Stimulated activated naive CD8-positive, alpha-beta T cell treated with anti-CD3 and anti-CD28 coated beads, Interleukin-15, Interleukin-2, amounts not matched to agents 100 ng/mL and 50 ng/mL, for 24 hours (primary cell): ENCODE measurements around the gene CS.

Source experiments
- H3K27ac Mint-ChIP-seq: one replicate; pipeline ENCODE4 v1.8.0; 2021; ENCODE audit warnings: mild to moderate bottlenecking, mixed read lengths
- H3K27me3 Mint-ChIP-seq: one replicate; pipeline ENCODE4 v1.8.0; 2021; ENCODE audit warnings: mixed read lengths
- H3K36me3 Mint-ChIP-seq: one replicate; pipeline ENCODE4 v1.8.0; 2021; ENCODE audit warnings: low read depth, mixed read lengths
- H3K4me1 Mint-ChIP-seq: one replicate; pipeline ENCODE4 v1.8.0; 2021; ENCODE audit warnings: low read depth, mixed read lengths
- H3K4me3 Mint-ChIP-seq: one replicate; pipeline ENCODE4 v1.8.0; 2021; ENCODE audit warnings: mild to moderate bottlenecking, mixed read lengths
- H3K9me3 Mint-ChIP-seq: one replicate; pipeline ENCODE4 v1.8.0; 2021; ENCODE audit warnings: mixed read lengths

The CS gene

DNA sequence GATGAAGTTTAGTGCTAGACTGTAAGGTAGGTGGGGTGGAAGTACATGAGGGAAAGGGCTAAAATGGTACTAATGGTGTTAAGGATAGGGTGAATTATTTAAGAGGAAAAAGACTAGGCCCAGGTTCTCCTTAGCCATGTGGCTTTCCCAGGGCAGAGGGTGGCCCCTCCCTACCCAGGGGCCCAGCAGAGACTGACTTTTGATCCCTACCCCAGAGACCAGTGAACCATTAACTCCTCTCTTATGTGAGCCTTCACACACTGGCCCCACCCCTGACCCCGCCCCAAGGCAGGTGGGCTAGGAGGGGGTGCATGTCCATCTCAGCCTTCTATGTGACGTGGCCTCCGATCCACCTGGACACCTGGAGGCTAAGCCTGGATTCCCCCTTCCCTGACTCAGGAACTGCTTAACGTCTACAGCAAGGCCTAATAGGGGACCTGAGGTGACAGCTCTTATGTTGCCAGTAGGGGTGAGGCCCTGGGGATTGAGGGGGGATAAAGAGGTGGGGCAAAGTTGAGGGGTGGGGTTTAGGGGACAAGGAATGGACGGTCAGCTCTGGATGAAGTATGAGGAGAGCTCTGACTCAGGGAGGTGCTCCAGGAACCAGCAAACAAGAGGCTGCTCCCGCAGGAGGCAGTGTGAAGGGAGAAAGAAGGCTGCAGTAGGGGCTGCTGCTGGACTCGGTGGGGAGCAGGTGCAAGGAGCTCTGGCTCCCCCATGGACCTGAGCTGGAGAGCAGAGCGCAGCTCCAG, 69.5 kb downstream of the CS start:
- peaks cover 1% of the 10 kb centered on the region for H3K4me1 Mint-ChIP-seq
- H3K27me3 Mint-ChIP-seq, result no peaks in the 10 kb centered on the region
- no peaks in the 10 kb centered on the region for H3K9me3 Mint-ChIP-seq
- H3K27ac Mint-ChIP-seq, result no peak overlapping the region
- peaks cover 16% of the 10 kb centered on the region for H3K36me3 Mint-ChIP-seq
- H3K4me3 Mint-ChIP-seq, result no peak overlapping the region

DNA sequence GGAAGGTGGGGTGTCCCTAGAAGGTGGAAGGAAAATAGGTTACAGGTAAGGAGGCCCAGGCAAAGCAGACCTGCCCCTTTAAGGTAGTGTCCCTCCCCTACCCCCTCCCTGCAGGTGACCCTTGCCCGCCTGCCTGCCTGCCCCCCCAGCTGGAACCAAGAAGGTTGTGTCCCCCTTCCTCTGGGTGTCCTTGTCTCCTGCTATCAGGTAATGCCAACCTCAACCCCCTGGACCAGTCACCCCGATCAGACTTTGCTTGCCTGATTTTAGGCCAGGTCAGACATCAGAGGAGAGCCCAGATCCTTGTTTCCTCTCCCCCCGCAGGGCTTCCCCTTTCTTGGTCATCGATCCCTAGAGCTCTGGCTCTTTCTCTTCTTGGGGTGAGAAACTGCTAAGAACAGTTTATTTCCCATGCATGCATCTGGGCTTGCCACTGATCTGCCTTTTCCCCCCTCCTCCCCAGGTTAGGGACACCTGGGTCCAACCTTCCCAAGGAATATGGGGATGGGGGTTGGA, 70.2 kb downstream of the CS start, which contains the start of gene SLC39A5:
Gene SLC39A5 (plus strand): TSS at position 136 of the 516 bp plus-strand sequence. CDS start 1,224 bp downstream, outside the sequence.
- Mint-ChIP-seq H3K27ac (no peak within 1 kb of the TSS), H3K36me3 (peaks cover 20% of the 10 kb centered on the region), H3K9me3 (no peaks in the 10 kb centered on the region), H3K4me1 (peaks cover 7% of the 10 kb centered on the region), H3K4me3 (no peak within 1 kb of the TSS), H3K27me3 (no peaks in the 10 kb centered on the region)

DNA sequence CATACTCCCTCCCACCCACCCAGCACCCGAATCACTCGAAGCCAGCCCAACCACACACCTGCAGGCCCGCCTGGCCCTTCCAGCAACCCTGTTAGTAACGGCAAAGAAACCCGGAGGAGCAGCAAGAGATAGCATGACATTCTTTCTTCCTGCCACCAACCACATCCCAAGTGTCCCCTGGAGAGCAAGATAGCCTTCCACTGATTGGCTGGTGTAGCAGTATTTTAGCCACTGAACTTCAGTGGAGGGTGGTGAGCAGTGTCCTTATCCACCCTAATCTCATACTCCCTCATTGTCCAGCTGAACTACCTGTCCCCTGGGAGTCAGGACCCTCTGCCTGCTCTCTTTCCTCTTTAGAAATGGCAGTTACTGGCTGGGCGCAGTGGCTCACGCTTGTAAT, 71.0 kb downstream of the CS start:
- Mint-ChIP-seq H3K9me3 (no peaks in the 10 kb centered on the region), H3K27ac (no peak overlapping the region), H3K4me1 (peaks cover 13% of the 10 kb centered on the region), H3K27me3 (no peaks in the 10 kb centered on the region), H3K36me3 (peaks cover 20% of the 10 kb centered on the region), H3K4me3 (no peak overlapping the region)

DNA sequence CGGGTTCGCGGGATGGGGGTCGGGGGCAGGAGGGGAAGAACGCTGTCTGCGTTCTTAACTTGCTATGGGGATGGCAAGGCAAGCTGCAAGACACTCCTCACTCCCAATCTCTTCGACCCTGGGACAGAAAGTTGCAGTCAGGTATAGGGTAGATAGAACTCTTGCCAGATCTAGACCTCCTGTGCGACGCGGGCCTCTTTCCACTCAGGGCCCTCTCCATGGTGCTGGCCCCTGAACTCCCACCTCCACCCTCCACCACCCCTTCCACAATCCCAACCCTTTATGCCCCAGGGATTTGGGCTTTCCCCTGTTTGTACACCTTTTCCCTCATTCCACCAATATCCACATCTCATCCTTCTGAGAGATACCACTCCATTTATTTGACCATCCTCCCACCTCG, 75.2 kb downstream of the CS start:
- Mint-ChIP-seq H3K9me3 (no peaks in the 10 kb centered on the region), H3K36me3 (peaks cover 20% of the 10 kb centered on the region), H3K4me1 (peaks cover 43% of the 10 kb centered on the region), H3K4me3 (peak overlapping the region; percentile 90), H3K27ac (peak overlapping the region; percentile 82), H3K27me3 (no peaks in the 10 kb centered on the region)

DNA sequence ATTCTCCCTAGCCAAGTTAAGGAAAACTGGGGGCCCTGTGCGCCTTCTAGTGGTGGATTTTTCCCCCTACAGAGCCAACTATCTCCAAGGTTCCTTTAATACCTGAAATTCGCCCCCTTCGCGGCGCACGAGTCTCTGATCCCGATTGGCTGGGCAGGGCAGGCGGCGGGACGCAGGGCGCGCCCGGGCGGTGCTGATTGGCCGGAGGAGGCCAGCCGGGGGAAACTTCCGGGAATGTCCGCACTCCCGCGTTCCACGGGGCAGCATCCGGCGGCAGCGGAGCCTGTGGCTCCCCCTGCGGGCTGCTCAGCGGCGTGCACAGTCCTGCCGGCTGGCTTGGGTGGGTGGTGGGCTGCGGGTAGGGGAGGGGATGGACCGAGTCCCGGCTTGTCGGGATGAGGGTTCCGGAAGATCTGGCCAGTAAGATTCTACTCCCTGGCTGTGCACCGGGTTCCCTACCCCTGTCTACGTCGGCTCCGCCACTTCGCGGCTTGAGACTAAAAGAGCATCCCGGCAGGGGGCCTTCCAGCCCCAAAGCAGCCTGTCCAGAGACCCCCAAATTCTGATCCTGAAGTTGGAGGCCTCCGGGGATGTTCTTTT, 75.9 kb downstream of the CS start, which contains the start of gene NABP2:
Gene NABP2 (plus strand): TSS at position 241 of the 600 bp plus-strand sequence. CDS start 515 bp downstream, outside the sequence.
- Mint-ChIP-seq H3K36me3 (peaks cover 15% of the 10 kb centered on the region), H3K27ac (peak within 1 kb of the TSS; percentile 82), H3K4me3 (peak within 1 kb of the TSS; percentile 90), H3K9me3 (no peaks in the 10 kb centered on the region), H3K27me3 (no peaks in the 10 kb centered on the region), H3K4me1 (peaks cover 43% of the 10 kb centered on the region)

DNA sequence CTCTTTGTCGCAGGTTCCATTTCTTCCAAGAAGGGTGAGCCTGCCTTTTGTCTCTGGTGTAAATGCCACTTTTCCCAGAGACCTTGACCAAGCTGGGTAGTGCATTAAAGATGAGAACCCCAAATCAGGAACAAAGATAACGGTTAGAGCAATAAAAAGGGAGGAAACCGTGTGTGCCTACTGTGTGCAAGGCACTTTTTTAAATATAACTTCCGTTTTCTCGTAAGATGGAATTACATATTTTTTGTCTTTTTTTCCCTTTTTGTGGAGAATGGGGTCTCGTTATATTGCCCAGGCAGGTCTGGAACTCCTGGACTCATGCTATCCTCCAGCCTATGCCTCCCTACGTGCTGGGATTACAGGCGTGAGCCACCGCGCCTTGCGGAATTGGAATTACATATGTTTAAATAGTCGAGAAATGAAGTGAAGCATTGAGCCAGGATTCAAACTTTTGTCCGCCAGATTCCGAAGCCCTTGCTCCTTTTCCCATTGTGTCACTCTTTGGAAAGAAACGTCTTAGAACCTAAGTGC, 76.5 kb downstream of the CS start:
- Mint-ChIP-seq H3K27ac (peak overlapping the region; percentile 78), H3K27me3 (no peaks in the 10 kb centered on the region), H3K4me1 (peaks cover 43% of the 10 kb centered on the region), H3K4me3 (peak overlapping the region; percentile 90), H3K9me3 (no peaks in the 10 kb centered on the region), H3K36me3 (peaks cover 13% of the 10 kb centered on the region)

DNA sequence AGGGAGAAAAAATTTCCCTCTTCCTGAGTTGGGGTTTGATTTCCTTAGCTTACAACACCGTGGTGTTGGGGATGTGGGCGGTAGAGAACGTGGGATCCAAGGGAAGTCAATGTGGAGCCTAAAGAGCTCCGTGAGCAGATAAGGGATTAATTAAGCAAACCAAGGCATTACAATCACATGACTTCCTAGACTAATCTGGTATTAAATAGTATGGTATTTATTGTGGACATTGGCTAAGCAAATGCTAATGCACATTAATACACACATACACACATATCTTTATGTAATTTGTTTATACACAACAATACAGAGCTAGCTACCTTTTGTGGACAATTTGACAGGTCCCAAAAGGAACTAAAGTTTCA, 77.6 kb downstream of the CS start:
- H3K4me3 Mint-ChIP-seq, result peak overlapping the region; percentile 96
- H3K27me3 Mint-ChIP-seq, result no peaks in the 10 kb centered on the region
- H3K4me1 Mint-ChIP-seq, result peaks cover 43% of the 10 kb centered on the region
- peaks cover 13% of the 10 kb centered on the region for H3K36me3 Mint-ChIP-seq
- H3K27ac Mint-ChIP-seq, result peak overlapping the region; percentile 96
- H3K9me3 Mint-ChIP-seq, result no peaks in the 10 kb centered on the region

DNA sequence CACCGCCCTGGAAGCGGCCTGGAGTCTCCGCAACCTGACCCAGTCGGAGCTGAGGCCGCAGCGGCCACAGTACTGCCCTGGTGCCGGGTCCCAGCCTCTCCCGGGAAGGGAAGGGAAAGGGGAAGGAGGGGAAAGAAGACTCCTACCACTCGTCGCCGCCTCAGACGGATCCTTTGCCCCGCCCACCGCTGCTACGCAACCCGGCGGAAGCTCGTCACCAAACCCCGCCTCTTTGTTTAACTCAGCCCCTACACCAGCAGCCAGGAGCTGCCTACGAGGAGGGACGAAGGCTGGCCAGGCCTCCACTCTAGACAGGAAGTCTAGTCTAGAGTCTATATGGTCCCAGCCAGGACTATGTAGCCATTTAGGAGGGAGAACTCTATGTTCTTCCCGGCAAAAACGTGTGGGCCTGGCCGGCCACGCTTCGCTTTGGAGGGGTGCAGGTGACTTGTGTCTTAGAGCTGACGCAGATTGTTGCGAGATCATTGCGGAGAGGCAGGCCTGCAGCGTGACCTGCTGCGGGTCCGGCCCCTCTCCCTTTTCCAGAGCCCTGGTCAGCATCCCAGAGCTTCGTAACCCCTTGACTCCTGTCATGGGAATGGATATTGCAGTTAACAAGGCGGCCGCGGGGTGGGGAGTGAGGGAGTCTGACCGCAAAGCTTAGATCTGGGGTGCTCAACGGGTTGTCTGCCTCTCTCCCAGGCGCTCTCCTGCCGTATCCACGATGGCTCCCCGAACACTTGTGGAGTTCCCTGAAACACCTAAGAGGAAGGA, 78.2 kb downstream of the CS start, which contains the start of gene RNF41:
Gene RNF41 (minus strand): TSS at position 166 of the 774 bp plus-strand sequence. CDS start 7,875 bp downstream, outside the sequence.
- H3K27me3 Mint-ChIP-seq, result no peaks in the 10 kb centered on the region
- H3K4me3 Mint-ChIP-seq, result peak within 1 kb of the TSS; percentile 96
- peaks cover 10% of the 10 kb centered on the region for H3K36me3 Mint-ChIP-seq
- peaks cover 43% of the 10 kb centered on the region for H3K4me1 Mint-ChIP-seq
- H3K9me3 Mint-ChIP-seq, result no peaks in the 10 kb centered on the region
- H3K27ac Mint-ChIP-seq, result peak within 1 kb of the TSS; percentile 96
